Hematopoietic multipotent progenitor cell (in vitro differentiated cells): ENCODE results near the gene KCNK15. TPM values are rescaled to one million over a fixed set of nuclear protein-coding genes. Genes with fewer than 3 reads are reported as not detected.
A peak's percentile ranks its signal among the peaks of the same experiment; 100 is the strongest.

Source experiments
- DNase-seq, 3 donors: peaks; one replicate each; pipeline ENCODE4 v3.0.0-alpha.2; 2011 to 2015; ENCODE audit warnings: low read depth in 2 of 3, low spot score in 2 of 3
- total RNA-seq: library from RNA; depleted of rRNA; stranded (reverse); fragments of >200 nt; gene quantifications from one replicate; pipeline ENCODE4 v1.2.3, GENCODE V29; 2012

KCNK15 gene
- total RNA-seq, 1 donor: 0.27 TPM

GRCh38 chr20:44781118-44781517 lies 35.5 kb downstream of the KCNK15 start:
- no peak for DNase-seq

DNA sequence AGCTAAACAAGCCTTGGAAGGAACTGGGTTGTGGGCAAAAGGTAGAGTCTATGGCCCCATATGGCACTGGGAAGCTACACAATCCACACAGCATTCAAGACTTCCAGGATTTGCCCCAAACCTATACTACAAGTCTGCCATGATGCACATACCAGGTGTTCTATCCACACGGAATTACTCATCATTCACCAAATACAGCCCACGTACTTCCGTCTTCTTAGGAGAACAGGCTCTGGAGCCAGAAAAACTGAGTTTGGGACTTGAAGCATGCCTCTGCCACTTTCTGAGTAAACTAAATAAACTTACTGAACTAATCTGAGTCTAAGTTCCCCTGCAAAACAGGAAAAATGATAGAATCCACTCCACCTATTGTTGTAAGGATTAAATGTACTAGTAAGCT lies 36.1 kb downstream of the KCNK15 start:
- no peak for DNase-seq

DNA sequence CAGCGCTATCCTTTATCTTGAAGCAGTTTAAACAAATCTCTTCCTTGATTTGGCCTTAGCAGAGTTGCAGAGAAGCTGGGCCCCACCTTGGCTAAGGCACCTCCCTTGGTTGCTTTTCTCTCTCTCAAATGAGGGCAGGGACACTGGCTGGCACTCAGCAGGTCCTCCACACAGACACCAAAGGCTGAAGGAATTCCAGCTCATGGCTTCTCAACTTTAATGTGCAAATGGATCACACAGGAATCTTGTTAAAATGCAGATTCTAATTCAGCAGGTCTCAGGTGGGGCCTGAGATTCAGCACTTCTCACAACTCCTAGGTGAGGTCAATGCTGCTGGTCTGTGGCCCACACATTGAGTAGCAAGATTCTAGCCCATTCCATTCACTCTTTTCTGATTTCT lies 39.0 kb downstream of the KCNK15 start:
- DNase-seq: no peak

DNA sequence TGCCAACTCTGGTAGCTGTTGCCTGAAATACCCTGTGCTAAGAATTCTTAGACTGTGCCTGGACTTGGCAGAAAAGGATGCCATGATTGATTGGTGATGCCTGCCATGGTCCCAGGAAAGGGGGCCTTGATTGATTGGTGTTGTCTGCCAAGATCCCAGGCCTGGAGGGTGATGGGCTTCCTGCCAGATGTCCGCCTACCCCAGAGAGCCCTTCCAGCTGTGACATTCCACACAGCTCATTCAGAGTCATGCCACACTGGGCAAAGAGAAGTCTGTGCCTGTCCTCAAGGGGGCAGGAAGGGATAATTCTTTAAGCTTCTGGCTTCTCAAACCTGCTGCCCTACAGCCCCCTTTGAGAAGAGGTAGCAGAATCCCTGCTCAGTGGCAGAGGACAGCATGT lies 40.1 kb downstream of the KCNK15 start:
- no peak for DNase-seq

- no peak for DNase-seq
These were observed 41.6 kb downstream of the KCNK15 start for GRCh38 chr20:44787299-44787698.

DNA sequence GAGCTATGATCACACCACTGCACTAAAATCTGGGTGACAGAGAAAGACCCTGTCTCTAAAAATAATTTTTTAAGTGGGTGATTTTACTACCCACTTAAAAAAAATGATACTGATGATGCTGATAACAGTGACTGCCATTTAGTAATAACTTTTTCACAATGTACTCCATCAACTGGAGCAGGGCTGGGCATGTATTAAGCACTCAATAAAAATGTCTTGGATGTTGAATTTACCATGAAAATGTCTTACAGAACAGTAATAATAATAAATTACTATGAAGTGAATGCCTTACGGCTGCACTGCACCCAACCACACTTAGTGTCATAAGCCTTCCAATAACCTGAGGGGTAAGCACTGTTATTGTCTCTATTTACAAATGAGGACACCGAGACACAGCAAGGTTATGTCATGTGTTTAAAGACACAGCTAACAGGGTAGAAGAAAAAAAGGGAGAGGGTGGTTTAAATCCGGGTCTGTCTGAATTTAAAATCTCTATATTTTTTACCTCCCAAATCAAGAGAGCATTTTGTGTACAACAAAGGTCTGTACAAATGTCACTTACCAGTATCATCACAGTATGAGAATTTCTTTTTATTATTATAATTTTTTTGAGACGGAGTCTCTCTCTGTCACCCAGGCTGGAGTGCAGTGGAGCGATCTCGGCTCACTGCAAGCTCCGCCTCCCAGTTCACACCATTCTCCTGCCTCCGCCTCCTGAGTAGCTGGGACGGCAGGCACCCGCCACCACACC lies 43.2 kb downstream of the KCNK15 start:
- DNase-seq: no peak

- no peak for DNase-seq
These were observed 45.2 kb downstream of the KCNK15 start for GRCh38 chr20:44790638-44791393.

- no peak for DNase-seq
These were observed 47.1 kb downstream of the KCNK15 start for GRCh38 chr20:44792796-44793195.

DNA sequence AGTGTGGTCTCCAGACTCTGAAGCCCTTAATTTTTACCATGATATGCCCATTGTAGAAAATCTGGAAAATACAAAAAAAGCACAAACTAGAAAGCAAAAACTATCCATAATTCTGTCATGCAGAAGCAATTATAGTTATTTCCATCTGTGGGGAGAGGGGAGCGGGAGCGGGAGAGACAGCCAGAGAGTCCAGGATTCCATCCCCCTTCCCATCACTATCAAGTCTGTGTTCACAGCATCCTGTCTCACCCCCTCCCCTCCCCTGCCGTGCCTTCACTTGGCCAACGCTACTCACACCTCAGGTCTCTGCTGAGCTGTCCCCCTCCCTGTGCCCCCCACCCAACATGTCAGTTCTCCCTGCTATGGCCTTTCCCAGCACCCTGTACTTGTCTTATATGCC lies 50.2 kb downstream of the KCNK15 start:
- DNase-seq: no peak

DNA sequence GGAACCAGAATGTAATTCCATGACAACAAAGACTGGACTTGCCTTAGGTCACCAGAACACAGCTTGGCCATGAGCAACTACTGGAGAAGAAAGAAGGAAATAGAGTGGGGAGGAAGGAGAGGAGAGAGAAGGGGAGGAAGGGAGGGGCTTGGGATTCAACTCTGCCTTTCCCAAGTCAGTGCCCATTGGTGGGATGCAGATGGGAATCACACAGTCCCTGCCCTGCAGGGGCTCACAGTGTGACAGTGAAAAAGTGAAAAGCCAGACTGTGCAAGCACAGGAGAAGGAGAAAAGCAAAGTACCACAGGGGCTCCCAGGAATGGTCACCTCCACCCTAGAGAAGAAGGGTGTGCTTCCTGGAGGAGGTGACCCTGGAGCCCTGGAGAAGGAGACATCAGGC lies 50.6 kb downstream of the KCNK15 start:
- DNase-seq: no peak

- DNase-seq: no peak
These were observed 51.2 kb downstream of the KCNK15 start for GRCh38 chr20:44796758-44797457.

- DNase-seq: no peak
These were observed 54.0 kb downstream of the KCNK15 start for GRCh38 chr20:44799691-44800090.

DNA sequence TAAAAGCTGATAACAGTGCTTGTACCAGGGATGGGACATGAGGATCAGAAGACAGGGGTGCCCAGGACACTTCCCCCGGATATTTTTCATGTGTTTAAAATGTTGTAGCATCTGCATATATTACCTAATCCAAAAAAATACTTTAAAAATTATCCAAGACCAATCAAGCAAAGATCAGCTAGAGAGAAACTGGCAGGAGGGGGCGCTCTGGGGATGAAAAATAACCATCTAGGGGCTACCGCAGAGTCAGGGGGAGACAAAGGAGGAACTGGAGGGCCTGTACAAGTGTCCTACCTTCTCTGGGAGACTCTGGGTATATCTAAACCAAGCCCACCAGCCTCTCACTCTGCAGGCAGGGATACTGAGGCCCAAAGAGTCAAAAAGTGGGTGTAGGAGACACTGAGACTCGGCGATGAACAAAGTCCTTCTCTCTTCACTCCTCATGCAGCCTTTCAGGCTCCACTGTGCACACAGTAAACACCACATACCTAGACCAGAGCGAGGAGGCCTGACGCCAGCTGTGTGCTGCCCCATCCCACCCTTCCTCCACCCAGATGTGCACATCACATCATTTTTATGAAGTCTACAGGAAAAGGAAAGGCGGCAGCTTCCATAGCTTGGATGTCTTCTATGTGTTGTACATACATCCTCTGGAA lies 54.9 kb downstream of the KCNK15 start:
- peak in 1 of 3 donors; percentile 24 for DNase-seq

Other genes starting within 250 kb of the KCNK15 start
- 95.3 TPM for gene SERINC3, start 223.8 kb upstream of the KCNK15 start, total RNA-seq
- 45.2 TPM for gene PKIG, start 163.3 kb upstream of the KCNK15 start, total RNA-seq
- gene ADA, start 94.2 kb upstream of the KCNK15 start, total RNA-seq: 96.7 TPM
- gene CCN5, start 30.5 kb upstream of the KCNK15 start, total RNA-seq: under 0.01 TPM
- gene RIMS4, start 64.7 kb downstream of the KCNK15 start, total RNA-seq: not detected
- gene YWHAB, start 139.8 kb downstream of the KCNK15 start, total RNA-seq: 38.5 TPM
- 19.7 TPM for gene PABPC1L, start 164.2 kb downstream of the KCNK15 start, total RNA-seq
- gene TOMM34, start 214.5 kb downstream of the KCNK15 start, total RNA-seq: 20.2 TPM
- 47.7 TPM for gene STK4, start 220.6 kb downstream of the KCNK15 start, total RNA-seq